GM12875 (cell line): Measurements from ENCODE around the gene ZNRF3.
A peak's percentile ranks its signal among the peaks of the same experiment; 100 is the strongest.

Source experiments
- H3K4me3 ChIP-seq: one replicate; pipeline ENCODE4 v1.5.1; 2011; ENCODE audit warnings: low read depth, low read length, control low read depth
- TF ChIP-seq, protein P1 (sequence below): IDR thresholded peaks from 2 replicates; pipeline ENCODE4 v1.5.1; 2011; ENCODE audit warnings: low read depth, mild to moderate bottlenecking, control low read depth, inconsistent platforms, low read length, moderate library complexity, borderline replicate concordance; ENCODE audit not compliant: insufficient read depth

The ZNRF3 gene

DNA sequence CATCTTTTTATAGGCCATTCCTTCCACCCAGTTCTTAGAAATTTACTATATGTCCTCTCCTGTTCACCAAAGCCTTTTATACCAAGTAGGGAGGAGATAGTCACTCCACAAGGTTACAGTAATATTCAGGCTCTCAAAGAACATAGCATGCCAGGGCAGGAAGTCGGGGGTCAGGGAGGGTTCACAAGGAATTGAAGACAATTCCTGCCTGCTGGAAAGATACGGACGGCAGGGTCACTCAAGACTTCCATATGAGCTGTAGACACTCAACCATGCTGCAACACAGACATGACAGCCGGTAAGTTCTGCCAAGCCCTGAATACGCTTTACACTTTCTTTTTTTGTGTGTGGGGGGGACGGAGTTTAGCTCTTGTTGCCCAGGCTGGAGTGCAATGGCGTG is 177.6 kb downstream of the ZNRF3 start:
- no peak overlapping the region for H3K4me3 ChIP-seq
- TF ChIP-seq, protein P1, sequence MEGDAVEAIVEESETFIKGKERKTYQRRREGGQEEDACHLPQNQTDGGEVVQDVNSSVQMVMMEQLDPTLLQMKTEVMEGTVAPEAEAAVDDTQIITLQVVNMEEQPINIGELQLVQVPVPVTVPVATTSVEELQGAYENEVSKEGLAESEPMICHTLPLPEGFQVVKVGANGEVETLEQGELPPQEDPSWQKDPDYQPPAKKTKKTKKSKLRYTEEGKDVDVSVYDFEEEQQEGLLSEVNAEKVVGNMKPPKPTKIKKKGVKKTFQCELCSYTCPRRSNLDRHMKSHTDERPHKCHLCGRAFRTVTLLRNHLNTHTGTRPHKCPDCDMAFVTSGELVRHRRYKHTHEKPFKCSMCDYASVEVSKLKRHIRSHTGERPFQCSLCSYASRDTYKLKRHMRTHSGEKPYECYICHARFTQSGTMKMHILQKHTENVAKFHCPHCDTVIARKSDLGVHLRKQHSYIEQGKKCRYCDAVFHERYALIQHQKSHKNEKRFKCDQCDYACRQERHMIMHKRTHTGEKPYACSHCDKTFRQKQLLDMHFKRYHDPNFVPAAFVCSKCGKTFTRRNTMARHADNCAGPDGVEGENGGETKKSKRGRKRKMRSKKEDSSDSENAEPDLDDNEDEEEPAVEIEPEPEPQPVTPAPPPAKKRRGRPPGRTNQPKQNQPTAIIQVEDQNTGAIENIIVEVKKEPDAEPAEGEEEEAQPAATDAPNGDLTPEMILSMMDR, result no peak

DNA sequence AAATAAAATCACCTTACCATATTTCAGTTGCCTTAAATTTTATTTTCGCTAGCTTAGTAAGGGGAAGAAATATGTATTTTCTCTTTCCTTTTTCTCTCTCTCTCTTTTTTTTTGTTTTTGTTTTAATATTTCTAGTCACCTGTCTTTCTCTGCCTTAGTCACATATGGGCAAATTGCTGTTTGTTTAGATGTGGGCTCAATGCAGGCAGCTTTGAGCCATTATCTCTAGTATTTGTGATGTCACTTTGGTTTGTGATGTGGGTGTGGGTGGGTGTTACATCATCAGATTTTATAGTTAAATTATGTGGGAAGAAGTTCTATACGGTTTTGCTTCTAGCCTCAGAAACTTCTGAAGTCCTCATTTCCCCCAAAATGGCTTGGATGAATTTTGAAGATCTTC is 178.4 kb downstream of the ZNRF3 start, which contains the start of gene C22orf31:
C22orf31 (minus strand) TSS at position 59 of the 400 bp plus-strand sequence; CDS start at position 20, 39 bp downstream.
- TF ChIP-seq, protein P1, result no peak
- H3K4me3 ChIP-seq, result no peak within 1 kb of the TSS

DNA sequence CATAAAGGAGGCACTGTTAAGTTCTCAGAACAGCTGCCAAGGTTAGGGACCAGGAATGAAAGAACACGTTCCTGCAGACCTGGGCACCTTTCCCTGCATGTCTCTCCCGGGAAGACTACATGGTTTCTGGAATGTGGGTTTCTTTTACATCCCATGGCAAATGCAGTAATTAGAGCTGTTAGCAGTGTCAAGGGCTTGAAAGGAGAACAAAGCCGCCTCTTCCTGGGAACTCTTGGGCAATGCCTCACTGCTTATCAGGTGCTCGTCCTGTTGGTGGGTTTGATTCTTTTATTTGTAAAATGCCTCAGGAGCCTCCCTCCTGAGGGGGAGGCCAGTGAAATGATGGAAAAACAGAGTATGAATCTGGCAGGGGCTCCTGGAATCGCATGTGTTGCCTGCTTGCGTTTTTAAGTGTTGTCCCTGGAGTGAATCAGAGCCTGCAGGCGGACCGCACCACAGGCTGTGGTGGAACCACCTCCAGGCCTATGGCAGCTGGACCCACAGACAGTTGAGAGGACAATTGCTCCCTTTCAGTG is 179.0 kb downstream of the ZNRF3 start:
- H3K4me3 ChIP-seq, result no peak overlapping the region
- TF ChIP-seq, protein P1, result no peak

DNA sequence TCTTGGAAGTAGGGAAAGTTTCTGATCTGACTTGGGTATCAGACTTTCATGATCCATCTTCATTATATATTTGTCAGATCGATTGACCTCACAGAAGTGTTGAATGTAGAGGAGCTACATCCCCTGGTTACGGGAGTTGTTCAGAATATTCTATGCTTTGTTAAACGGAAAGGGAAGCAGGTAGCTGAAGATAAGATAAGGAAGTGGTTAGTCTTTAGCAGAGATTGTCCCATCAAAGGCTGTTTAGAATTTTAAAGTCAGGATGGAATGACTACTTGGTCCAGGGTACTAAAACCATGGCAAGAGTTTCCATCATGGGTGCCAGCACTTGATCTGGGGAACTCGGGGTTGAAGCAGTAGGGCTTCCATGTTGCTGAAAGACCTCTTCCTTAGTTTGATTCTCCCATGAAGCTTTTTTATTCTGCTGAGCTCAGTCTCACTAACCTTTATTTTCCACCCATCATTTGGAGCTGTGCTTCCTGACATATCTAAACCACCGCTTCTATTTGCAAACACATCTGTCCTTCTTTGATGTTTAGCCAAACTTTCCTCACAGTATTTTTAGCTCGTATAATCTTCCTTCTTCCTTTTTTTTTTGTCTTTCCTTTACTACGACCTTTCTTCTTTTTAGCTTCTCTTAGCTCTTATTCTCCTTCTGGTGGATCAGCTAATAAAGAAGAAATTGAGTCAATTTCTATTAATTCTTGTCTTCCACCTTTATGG is 182.3 kb downstream of the ZNRF3 start:
- TF ChIP-seq, protein P1, result no peak
- no peak overlapping the region for H3K4me3 ChIP-seq

DNA sequence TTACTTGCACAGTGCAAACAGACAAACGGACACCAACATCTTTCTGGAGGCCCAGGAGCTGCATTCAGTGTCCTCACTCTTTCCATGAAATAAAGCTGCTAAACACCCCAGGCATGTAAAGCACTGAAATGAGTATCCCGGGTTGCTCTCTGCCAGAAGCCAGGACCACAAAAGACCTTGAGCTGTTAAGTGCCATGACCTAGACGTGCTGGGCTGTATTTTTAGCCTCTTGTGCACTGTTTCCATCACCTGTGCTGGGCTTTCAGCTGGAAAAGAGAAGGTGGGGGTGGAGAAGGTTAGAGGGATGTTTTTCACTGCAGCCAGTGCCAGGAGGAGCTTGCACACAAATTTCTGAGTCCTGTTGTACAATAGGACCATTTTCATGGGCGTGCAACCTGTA is 186.1 kb downstream of the ZNRF3 start:
- no peak overlapping the region for H3K4me3 ChIP-seq
- TF ChIP-seq, protein P1, result no peak

DNA sequence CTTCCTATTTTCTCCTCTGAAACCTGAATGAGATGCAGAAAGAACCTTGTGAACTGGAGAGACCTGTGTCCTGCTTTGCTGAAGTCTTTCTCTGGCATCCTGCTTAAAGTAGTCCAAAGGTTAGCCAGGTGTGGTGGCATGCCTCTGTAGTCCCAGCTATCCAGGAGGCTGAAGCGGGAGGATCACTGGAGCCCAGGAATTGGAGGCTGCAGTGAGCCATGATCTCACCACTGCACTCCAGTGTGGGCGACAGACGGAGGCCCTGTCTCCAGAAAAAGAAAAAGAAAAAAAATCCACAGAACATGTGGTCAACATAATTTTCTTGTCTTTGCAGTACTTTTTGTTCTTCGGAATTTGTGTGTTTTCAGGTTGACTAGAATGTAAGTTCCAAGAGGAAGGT is 187.1 kb downstream of the ZNRF3 start:
- no peak overlapping the region for H3K4me3 ChIP-seq
- TF ChIP-seq, protein P1, result no peak

DNA sequence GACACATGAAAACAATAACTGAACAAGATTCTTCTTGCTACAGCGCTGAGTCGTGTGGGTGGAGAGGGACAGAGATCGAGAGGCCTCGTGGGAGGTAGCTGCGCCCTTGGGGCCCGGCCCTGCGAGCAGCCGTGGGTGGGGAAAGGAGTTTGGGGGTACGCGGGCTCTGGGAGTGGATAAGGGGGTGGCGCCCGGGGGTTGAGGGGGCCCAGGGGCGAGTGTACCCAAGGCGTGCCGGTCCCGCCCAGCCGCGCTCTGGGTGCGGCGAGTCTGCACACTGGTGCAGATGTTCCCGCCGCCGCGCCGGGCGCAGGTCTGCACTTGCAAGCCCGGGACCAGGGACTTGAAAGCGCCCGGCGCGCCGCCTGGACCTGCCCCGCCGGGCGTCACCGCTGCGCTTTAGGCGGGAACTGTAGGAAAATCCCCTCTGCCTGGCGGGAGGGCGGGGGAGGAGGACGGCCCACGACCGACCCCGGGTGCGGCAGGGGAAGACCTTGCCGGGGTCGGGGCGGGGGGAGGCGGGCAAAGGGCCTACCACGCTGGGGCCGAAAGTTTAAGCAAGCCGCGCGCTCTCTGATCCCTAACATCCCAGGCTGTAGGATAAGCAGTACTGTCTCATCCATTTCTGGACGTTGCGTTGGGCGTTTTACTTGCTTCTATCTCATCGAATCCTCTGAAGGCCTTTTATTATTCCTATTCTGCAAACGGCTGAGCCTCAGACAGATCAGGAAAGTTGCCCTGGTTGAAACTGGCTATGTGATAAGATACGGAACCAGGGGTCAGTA is 188.1 kb downstream of the ZNRF3 start:
- peak overlapping the region; percentile 0 for H3K4me3 ChIP-seq

More for the DNA sequence above, 188.1 kb downstream of the ZNRF3 start:
- TF ChIP-seq, protein P1, result no peak
